Measurements from ENCODE around the gene TSPAN2.

- TF ChIP-seq POLR2AphosphoS5 (IDR thresholded peaks at IDR 0.05) (no peak), CTCF (IDR thresholded peaks at IDR 0.05) (no peak), EP300 (IDR thresholded peaks at IDR 0.05) (no peak), POLR2A (IDR thresholded peaks at IDR 0.05) (no peak)
Measured at GRCh38 chr1:115105831-115106230, 16.5 kb upstream of the TSPAN2 start.

Measured in gastroesophageal sphincter (tissue), 3 donors.